Left lung (tissue), 10 donors: ENCODE results near the gene CDKN1B. TPM values are rescaled to one million over a fixed set of nuclear protein-coding genes. Genes with fewer than 3 reads are reported as not detected.

Experiments
- ATAC-seq: fragments of 200-7000 bp; cut with Tn5 transposase; one replicate; pipeline ENCODE4 v1.9.1; 2020; ENCODE audit warnings: moderate library complexity
- DNase-seq, 4 donors: peaks; one replicate each; pipeline ENCODE4 v3.0.0-alpha.2; 2013 to 2020
- H3K27ac ChIP-seq, 2 donors: fragments of 200-600 bp; sonication (generic) in 1 of 2; one replicate each; pipeline versions ENCODE4 v1.5.0 to v1.8.0; 2020 to 2021
- H3K27me3 ChIP-seq, 2 donors: fragments of 200-600 bp; sonication (generic) in 1 of 2; one replicate each; pipeline versions ENCODE4 v1.5.0 to v1.8.0; 2020 to 2021
- H3K36me3 ChIP-seq, 2 donors: fragments of 200-600 bp; sonication (generic) in 1 of 2; one replicate each; pipeline versions ENCODE4 v1.5.0 to v1.8.0; 2020 to 2021
- H3K4me1 ChIP-seq, 2 donors: fragments of 200-600 bp; one replicate each; pipeline ENCODE4 v1.8.0; 2021
- H3K4me3 ChIP-seq, 2 donors: fragments of 200-600 bp; sonication (generic) in 1 of 2; one replicate each; pipeline versions ENCODE4 v1.5.0 to v1.8.0; 2020 to 2021; ENCODE audit warnings: mild to moderate bottlenecking in 1 of 2
- H3K9me3 ChIP-seq, 2 donors: fragments of 200-600 bp; sonication (generic) in 1 of 2; one replicate each; pipeline versions ENCODE4 v1.5.0 to v1.8.0; 2020 to 2021
- intact Hi-C, 2 donors: fragments of 100-400 bp; cut with DNase I; formaldehyde crosslinking; loops; one replicate each; pipeline versions ENCODE4 v1.11.2 to v1.14.2; 2022
- polyA plus RNA-seq, 6 donors: library from polyadenylated mRNA; unstranded; fragments of 120-200 nt; gene quantifications; one replicate each; pipeline ENCODE4 v1.2.1, GENCODE V29; 2013; ENCODE audit not compliant: insufficient read length in 6 of 6
- total RNA-seq, 2 donors: library from RNA; stranded (reverse); fragmentation: NEBNext Ultra II Directional; extraction: Animal tissue kit (Norgen Biotek cat#: 25700); gene quantifications; one replicate each; pipeline ENCODE4 v1.2.1, GENCODE V29; 2021
- TF ChIP-seq, protein P1 (sequence below), 2 donors: fragments of 200-600 bp; sonication (generic) in 1 of 2; IDR thresholded peaks; one replicate each; pipeline versions ENCODE4 v1.5.0 to v1.8.0; 2021; ENCODE audit warnings: antibody characterized with exemption in 2 of 2
- donor health status: DM: no; HTN: yes; CAD: no.
- donor health status: DM: no; HTN: no; CAD: no.

CDKN1B gene
- total and polyA plus RNA-seq, 8 donors, result 36.8 to 73.6 (median 65.8) TPM

DNA sequence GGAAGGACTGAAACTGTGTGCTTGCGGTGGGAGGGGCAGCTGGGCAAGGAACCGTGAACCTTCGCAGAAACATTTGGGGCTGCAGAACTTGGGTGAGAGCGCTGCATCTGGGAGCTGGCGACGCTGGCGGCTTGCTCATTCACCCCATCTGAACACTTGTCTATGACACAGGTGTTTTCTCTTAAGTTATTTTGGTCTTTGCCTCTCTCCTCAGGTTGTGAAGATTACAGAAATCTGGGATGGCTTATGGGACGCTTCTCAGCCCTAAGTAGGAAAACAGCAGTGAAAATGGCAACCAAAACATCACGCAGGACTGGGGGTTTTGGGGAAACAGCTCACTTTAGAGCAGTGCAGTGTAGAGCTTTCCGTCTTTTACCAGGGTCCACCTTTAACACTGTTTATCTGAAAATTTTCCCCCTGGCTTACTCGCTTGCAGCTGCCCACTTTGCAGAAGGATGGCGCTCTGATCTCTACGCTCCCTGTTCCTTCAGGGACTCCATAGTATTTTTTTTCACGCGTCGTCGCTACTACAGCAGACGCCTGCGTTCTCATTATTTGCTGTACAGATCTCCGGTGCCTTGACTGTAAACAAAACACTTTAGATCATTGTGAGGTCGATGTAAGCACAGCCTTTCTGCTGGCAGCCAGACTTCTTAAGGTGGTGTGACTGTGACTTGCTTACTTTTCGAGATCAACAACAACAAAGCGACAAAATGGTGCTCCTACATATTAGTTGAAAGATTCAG lies 2.7 kb upstream of the CDKN1B start:
- Histone ChIP-seq H3K9me3 (no peaks in the 10 kb centered on the region), H3K36me3 (no peaks in the 10 kb centered on the region), H3K27ac (peak overlapping the region; percentile 99 to 100), H3K4me3 (peak overlapping the region; percentile 5 to 34), H3K4me1 (peaks cover 4 to 37% of the 10 kb centered on the region in 2 donors), H3K27me3 (no peaks in the 10 kb centered on the region)
- DNase-seq, result peak in 1 of 4 donors; percentile 59
- peak; percentile 20 for ATAC-seq
- TF ChIP-seq, protein P1, sequence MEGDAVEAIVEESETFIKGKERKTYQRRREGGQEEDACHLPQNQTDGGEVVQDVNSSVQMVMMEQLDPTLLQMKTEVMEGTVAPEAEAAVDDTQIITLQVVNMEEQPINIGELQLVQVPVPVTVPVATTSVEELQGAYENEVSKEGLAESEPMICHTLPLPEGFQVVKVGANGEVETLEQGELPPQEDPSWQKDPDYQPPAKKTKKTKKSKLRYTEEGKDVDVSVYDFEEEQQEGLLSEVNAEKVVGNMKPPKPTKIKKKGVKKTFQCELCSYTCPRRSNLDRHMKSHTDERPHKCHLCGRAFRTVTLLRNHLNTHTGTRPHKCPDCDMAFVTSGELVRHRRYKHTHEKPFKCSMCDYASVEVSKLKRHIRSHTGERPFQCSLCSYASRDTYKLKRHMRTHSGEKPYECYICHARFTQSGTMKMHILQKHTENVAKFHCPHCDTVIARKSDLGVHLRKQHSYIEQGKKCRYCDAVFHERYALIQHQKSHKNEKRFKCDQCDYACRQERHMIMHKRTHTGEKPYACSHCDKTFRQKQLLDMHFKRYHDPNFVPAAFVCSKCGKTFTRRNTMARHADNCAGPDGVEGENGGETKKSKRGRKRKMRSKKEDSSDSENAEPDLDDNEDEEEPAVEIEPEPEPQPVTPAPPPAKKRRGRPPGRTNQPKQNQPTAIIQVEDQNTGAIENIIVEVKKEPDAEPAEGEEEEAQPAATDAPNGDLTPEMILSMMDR (IDR thresholded peaks at IDR 0.05), result no peak
- intact Hi-C loops, result no loop called here

DNA sequence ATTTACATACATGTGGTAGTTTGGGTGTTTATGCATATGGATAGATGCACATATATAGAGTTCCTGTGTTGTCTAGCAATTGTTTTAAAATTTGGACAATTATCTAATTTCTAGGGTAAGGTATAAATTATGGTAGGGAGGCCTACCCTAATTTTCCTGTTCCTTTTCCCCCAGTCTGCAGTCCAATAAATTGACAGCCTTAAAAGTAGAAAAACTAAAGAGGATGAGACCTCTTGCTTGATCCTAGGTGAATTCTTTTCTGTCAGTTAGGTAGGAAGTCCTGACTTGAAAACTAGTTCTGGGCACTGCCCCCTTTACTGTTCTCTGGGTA lies 2.1 kb upstream of the CDKN1B start:
- peaks cover 9 to 43% of the 10 kb centered on the region in 2 donors for H3K4me1 ChIP-seq
- H3K27ac ChIP-seq, result peak overlapping the region; percentile 99 to 100
- peak overlapping the region in 1 of 2 donors; percentile 34 for H3K4me3 ChIP-seq
- TF ChIP-seq, protein P1 (IDR thresholded peaks at IDR 0.05), result no peak
- no peaks in the 10 kb centered on the region for H3K27me3 ChIP-seq
- DNase-seq (no peak), ATAC-seq (no peak)
- peaks cover 0 to 5% of the 10 kb centered on the region in 2 donors for H3K36me3 ChIP-seq
- intact Hi-C loops, result no loop called here
- H3K9me3 ChIP-seq, result no peaks in the 10 kb centered on the region

DNA sequence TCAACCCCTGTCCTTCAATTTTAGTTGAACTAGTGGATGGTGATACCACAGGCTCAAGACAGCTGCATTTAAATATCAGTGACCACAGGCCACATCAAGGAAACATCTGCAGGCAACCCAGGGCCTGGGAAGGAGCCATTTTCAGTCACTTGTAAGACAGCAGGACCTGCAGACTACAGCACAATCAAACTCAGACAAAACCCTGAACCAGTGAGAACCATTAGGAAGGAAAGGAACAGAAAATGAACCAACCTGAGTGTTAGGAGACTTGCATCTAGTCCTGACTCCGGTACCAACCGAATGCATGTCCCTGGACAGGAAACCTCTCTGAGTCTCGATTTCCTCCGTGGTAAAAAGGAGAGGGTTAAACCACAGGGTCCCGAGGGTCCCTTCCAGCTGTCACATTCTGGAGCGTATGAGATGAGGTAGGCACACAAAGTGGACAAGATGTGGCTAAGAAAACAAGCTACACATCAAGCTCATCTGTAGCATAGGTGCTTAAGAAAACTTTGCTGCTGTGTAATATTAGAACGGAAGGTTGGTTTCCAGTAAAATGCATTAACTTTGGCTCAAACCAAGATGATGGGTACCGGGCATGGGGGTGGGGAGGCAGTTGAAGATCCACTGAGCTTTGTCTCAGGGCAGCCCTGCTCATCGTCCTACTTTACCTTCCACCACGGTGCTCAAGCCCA lies 1.6 kb upstream of the CDKN1B start:
- Histone ChIP-seq H3K4me1 (peaks cover 14 to 49% of the 10 kb centered on the region in 2 donors), H3K27me3 (no peaks in the 10 kb centered on the region), H3K9me3 (no peaks in the 10 kb centered on the region), H3K36me3 (peaks cover 0 to 8% of the 10 kb centered on the region in 2 donors), H3K27ac (peak overlapping the region; percentile 99 to 100), H3K4me3 (peak overlapping the region in 1 of 2 donors; percentile 90)
- TF ChIP-seq, protein P1 (IDR thresholded peaks at IDR 0.05), result no peak
- no peak for DNase-seq
- intact Hi-C loops, result no loop called here
- ATAC-seq, result no peak

DNA sequence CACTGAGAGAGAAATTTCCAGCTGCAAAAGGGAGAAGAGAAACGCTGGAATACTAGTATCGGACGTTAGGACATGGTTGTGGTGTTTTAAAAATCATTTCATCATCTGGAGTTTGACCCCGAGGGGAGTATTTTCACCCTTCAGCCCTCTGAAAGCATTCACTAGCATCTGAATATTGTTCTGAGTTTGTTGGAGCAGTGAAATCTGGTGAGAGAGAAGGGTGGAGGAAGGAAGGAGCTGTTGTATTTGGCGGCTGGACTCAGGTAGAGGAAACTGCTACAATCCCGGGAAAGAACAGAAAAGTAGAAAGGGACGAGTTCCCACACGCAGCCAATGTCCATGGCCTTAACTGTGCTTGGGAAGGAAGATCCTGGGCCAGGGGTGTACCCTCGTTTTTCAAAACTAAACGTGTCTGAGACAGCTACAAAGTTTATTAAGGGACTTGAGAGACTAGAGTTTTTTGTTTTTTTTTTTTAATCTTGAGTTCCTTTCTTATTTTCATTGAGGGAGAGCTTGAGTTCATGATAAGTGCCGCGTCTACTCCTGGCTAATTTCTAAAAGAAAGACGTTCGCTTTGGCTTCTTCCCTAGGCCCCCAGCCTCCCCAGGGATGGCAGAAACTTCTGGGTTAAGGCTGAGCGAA lies 896 bp upstream of the CDKN1B start:
- H3K27ac ChIP-seq, result peak overlapping the region; percentile 99 to 100
- intact Hi-C loops, result no loop called here
- no peak for ATAC-seq
- TF ChIP-seq, protein P1 (IDR thresholded peaks at IDR 0.05), result no peak
- peaks cover 19 to 55% of the 10 kb centered on the region in 2 donors for H3K4me1 ChIP-seq
- H3K4me3 ChIP-seq, result peak overlapping the region; percentile 56 to 90
- H3K36me3 ChIP-seq, result peaks cover 0 to 15% of the 10 kb centered on the region in 2 donors
- H3K9me3 ChIP-seq, result no peaks in the 10 kb centered on the region
- H3K27me3 ChIP-seq, result no peaks in the 10 kb centered on the region
- DNase-seq, result peak in 1 of 4 donors; percentile 35
